ENCODE results near the gene GAGE12F.
"Not testable (repeated sequence)": the region's sequence is repeated elsewhere in the genome, so short reads cannot be mapped to it uniquely, and the experiment has no call there.

Gene GAGE12F, protein sequence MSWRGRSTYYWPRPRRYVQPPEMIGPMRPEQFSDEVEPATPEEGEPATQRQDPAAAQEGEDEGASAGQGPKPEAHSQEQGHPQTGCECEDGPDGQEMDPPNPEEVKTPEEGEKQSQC

DNA sequence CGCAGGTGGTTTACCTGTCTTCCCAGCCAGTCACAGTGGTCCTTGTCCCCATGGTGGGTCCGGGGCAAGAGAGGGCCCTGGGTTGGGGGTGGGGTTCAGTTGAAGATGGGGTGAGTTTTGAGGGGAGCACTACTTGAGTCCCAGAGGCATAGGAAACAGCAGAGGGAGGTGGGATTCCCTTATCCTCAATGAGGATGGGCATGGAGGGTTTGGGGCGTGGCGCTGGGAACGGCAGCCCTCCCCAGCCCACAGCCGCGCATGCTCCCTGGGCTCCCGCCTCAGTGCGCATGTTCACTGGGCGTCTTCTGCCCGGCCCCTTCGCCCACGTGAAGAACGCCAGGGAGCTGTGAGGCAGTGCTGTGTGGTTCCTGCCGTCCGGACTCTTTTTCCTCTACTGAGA, at the start of gene GAGE12F:
GAGE12F (plus strand) TSS at position 301 of the 400 bp plus-strand sequence. CDS start 1,155 bp downstream, outside the sequence.
- not testable (repeated sequence) for DNase-seq (ENCODE audit: low read depth in 2 of 2)

DNA sequence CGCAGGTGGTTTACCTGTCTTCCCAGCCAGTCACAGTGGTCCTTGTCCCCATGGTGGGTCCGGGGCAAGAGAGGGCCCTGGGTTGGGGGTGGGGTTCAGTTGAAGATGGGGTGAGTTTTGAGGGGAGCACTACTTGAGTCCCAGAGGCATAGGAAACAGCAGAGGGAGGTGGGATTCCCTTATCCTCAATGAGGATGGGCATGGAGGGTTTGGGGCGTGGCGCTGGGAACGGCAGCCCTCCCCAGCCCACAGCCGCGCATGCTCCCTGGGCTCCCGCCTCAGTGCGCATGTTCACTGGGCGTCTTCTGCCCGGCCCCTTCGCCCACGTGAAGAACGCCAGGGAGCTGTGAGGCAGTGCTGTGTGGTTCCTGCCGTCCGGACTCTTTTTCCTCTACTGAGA, 28.8 kb upstream of the GAGE12F start, which contains the start of gene GAGE12C:
GAGE12C (plus strand) TSS at position 301 of the 400 bp plus-strand sequence. CDS start 1,155 bp downstream, outside the sequence.
- DNase-seq (ENCODE audit: low read depth in 2 of 2), result not testable (repeated sequence)

DNA sequence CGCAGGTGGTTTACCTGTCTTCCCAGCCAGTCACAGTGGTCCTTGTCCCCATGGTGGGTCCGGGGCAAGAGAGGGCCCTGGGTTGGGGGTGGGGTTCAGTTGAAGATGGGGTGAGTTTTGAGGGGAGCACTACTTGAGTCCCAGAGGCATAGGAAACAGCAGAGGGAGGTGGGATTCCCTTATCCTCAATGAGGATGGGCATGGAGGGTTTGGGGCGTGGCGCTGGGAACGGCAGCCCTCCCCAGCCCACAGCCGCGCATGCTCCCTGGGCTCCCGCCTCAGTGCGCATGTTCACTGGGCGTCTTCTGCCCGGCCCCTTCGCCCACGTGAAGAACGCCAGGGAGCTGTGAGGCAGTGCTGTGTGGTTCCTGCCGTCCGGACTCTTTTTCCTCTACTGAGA, 19.2 kb upstream of the GAGE12F start, which contains the start of gene GAGE12D:
GAGE12D (plus strand) TSS at position 301 of the 400 bp plus-strand sequence. CDS start 1,155 bp downstream, outside the sequence.
- DNase-seq (ENCODE audit: low read depth in 2 of 2), result not testable (repeated sequence)

DNA sequence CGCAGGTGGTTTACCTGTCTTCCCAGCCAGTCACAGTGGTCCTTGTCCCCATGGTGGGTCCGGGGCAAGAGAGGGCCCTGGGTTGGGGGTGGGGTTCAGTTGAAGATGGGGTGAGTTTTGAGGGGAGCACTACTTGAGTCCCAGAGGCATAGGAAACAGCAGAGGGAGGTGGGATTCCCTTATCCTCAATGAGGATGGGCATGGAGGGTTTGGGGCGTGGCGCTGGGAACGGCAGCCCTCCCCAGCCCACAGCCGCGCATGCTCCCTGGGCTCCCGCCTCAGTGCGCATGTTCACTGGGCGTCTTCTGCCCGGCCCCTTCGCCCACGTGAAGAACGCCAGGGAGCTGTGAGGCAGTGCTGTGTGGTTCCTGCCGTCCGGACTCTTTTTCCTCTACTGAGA, 9.7 kb upstream of the GAGE12F start, which contains the start of gene GAGE12E:
GAGE12E (plus strand) TSS at position 301 of the 400 bp plus-strand sequence. CDS start 1,155 bp downstream, outside the sequence.
- DNase-seq (ENCODE audit: low read depth in 2 of 2), result not testable (repeated sequence)

DNA sequence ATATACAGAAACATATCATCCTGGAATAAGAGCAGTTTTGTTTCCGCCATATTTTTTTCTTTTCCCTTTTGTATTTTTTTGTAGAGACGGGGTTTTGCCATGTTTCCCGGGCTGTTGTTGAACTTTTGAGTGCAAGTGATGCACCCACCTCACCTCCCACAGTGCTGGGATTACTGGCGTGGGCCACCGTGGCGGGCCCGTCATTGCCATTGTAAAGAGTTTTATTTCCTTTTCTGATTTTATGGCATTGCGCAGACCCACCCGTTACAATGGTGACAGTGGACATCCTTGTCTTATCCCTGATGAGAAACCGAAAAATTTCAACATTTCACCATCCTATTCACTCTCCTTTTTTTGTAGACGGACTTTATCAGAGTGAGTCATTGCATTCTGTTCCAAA, 8.1 kb downstream of the GAGE12F start:
- not testable (repeated sequence) for DNase-seq (ENCODE audit: low read depth in 2 of 2)

DNA sequence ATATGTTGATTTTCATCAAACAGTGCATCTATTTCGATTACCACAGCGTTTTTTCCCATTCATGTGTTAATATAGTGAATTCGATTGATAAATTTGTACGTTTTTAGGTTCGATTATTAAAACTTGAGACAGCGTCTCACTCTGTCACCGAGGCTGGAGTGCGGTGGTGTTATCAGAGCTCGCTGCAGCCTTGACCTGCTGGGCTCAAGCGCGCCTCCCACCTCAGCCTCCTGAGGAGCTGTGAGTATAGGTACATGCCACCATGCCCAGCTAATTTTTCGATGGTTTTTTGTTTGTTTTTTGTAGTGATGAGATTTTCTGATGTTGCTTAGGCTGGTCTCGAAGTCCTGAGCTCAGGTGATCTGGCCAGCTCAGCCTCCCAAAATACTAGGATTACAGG, 8.5 kb downstream of the GAGE12F start:
- not testable (repeated sequence) for DNase-seq (ENCODE audit: low read depth in 2 of 2)

DNA sequence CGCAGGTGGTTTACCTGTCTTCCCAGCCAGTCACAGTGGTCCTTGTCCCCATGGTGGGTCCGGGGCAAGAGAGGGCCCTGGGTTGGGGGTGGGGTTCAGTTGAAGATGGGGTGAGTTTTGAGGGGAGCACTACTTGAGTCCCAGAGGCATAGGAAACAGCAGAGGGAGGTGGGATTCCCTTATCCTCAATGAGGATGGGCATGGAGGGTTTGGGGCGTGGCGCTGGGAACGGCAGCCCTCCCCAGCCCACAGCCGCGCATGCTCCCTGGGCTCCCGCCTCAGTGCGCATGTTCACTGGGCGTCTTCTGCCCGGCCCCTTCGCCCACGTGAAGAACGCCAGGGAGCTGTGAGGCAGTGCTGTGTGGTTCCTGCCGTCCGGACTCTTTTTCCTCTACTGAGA, 9.5 kb downstream of the GAGE12F start, which contains the start of gene GAGE12G:
GAGE12G (plus strand) TSS at position 301 of the 400 bp plus-strand sequence. CDS start 1,155 bp downstream, outside the sequence.
- DNase-seq (ENCODE audit: low read depth in 2 of 2), result not testable (repeated sequence)

DNA sequence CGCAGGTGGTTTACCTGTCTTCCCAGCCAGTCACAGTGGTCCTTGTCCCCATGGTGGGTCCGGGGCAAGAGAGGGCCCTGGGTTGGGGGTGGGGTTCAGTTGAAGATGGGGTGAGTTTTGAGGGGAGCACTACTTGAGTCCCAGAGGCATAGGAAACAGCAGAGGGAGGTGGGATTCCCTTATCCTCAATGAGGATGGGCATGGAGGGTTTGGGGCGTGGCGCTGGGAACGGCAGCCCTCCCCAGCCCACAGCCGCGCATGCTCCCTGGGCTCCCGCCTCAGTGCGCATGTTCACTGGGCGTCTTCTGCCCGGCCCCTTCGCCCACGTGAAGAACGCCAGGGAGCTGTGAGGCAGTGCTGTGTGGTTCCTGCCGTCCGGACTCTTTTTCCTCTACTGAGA, 19.0 kb downstream of the GAGE12F start, which contains the start of gene GAGE12H:
GAGE12H (plus strand) TSS at position 301 of the 400 bp plus-strand sequence. CDS start 1,155 bp downstream, outside the sequence.
- not testable (repeated sequence) for DNase-seq (ENCODE audit: low read depth in 2 of 2)

DNA sequence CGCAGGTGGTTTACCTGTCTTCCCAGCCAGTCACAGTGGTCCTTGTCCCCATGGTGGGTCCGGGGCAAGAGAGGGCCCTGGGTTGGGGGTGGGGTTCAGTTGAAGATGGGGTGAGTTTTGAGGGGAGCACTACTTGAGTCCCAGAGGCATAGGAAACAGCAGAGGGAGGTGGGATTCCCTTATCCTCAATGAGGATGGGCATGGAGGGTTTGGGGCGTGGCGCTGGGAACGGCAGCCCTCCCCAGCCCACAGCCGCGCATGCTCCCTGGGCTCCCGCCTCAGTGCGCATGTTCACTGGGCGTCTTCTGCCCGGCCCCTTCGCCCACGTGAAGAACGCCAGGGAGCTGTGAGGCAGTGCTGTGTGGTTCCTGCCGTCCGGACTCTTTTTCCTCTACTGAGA, 28.6 kb downstream of the GAGE12F start, which contains the start of gene GAGE2A:
GAGE2A (plus strand) TSS at position 301 of the 400 bp plus-strand sequence. CDS start 1,155 bp downstream, outside the sequence.
- not testable (repeated sequence) for DNase-seq (ENCODE audit: low read depth in 2 of 2)

DNA sequence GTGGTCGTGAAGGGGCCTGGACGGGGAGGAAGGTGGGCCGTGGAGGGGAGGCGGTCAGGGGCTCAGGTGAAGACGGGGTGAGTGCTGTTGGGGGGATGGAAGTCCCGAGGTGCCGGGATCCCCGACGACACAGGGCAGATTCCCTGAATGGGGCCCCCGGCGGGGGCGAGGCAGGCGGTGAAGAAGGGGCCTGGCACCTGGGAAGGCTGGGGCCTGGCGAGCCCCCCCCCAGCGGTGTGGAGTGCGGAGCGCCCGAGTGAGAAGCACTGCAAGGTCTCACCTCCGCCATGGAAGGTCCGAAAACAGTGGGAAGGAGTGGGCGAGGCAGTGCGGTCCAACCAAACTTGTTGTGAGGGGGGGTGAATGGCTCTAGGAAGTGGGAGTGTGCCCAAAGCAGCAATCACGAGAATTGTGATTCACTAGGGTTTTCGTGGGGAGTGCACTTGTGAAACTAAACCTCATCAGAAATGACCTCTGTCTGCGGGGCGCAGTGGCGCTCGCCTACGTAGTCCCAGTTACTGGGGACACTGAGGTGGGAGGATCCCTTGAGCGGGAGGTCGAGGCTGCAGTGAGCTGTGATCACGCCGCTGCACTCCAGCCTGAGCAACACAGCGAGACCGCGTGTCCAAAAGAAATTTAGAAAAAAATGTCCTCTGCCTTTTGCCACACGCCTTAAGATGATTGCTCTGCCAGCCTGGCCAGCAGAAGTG, 29.3 kb downstream of the GAGE12F start:
- not testable (repeated sequence) for DNase-seq (ENCODE audit: low read depth in 2 of 2)

DNA sequence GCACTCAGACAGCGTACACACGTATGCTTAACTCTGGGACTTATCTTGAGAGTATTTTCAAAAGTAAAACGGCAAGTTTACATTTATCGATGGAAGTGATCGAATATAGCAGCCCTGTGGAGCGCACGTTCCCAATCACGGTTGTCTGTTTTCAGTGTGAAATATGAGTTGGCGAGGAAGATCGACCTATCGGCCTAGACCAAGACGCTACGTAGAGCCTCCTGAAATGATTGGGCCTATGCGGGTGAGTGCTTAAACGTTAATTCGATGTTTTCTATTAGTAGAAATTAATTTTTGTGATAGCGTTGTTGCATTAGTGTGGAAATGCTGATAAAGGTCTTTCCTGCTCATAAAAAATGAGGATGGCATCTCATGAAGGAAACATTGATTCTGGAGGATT, 29.8 kb downstream of the GAGE12F start:
- DNase-seq (ENCODE audit: low read depth in 2 of 2), result not testable (repeated sequence)

DNA sequence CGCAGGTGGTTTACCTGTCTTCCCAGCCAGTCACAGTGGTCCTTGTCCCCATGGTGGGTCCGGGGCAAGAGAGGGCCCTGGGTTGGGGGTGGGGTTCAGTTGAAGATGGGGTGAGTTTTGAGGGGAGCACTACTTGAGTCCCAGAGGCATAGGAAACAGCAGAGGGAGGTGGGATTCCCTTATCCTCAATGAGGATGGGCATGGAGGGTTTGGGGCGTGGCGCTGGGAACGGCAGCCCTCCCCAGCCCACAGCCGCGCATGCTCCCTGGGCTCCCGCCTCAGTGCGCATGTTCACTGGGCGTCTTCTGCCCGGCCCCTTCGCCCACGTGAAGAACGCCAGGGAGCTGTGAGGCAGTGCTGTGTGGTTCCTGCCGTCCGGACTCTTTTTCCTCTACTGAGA, 38.1 kb downstream of the GAGE12F start, which contains the start of gene GAGE1:
GAGE1 (plus strand) TSS at position 301 of the 400 bp plus-strand sequence. CDS start 1,155 bp downstream, outside the sequence.
- DNase-seq (ENCODE audit: low read depth in 2 of 2), result not testable (repeated sequence)

DNA sequence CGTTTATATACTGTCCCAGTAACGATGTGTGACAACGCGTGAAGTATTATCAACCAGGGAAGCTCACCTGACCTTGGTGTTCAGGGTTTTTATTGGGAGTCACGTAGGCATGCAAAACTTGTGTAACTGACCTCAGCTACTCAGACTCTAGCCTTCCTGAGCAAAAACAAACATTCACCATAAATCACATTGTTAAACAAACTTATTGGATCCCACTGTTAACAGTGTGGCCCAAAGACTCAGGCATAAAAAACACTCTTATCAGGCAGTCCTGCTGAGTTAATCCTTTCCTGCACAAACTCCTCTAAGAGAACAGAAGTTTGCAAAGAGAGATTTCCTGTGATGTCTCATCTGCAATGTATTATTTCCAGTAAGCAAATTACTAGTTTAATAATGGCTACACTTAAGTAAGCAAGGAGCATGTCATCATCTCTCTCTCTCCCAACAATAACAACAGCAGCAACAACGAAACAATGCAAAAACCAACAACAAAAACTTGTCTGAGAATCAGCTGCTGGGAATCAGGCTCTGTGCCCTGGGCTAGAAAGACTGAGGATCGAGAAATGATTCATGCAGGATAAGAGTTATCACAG, 50.2 kb downstream of the GAGE12F start:
- DNase-seq (ENCODE audit: low read depth in 2 of 2), result no peak
